Measurements from ENCODE around the gene RPS21. TPM values are rescaled to one million over a fixed set of nuclear protein-coding genes. Genes with fewer than 3 reads are reported as not detected.

Gene RPS21
- total RNA-seq, 1 donor from 2014 or later = 1,935 TPM

DNA sequence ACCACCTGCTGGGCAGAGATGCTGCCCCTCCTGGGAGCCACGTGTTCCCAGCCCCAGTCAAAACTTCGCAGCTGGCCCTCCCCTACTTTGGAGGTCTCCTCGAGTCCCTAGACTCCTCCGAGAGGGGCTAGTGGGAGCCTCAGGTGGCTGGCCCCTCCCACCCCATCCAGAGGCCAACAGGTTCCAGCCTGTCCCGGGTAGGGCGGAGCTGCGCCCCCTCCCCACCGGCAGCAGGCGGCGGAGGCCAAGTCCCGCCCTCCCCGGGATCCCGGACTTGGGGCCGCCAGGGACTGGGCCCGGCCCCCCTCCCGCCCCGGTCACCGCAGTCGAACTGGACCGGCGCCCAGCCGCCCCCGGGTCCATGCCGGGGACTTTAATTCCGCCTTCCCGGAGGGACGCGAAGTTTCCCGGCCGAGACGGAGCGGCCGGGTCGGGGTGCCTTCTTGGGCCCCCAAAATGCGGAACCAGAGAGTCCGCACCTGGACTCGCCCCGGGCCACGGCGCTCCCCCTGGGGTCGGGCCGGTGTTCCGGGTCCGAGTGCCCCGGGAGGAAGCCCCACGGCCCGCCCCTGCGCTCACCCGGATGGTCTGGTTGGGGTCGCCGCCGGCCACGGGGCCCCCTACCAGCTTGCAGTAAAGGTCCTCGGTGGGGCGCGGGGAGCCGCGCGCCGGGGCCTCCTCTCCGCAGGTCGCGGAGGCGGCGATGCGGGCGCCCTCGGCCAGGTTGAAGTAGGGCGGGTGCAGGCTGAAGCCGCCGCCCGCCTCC is 20.4 kb upstream of the RPS21 start:
- no peak for TF ChIP-seq POLR2AphosphoS5 (IDR thresholded peaks at IDR 0.05; ENCODE audit: insufficient read depth in 1 of 2, low read depth in 1 of 2)
- no peak for TF ChIP-seq POLR2A (IDR thresholded peaks at IDR 0.05)
- TF ChIP-seq, protein P1, sequence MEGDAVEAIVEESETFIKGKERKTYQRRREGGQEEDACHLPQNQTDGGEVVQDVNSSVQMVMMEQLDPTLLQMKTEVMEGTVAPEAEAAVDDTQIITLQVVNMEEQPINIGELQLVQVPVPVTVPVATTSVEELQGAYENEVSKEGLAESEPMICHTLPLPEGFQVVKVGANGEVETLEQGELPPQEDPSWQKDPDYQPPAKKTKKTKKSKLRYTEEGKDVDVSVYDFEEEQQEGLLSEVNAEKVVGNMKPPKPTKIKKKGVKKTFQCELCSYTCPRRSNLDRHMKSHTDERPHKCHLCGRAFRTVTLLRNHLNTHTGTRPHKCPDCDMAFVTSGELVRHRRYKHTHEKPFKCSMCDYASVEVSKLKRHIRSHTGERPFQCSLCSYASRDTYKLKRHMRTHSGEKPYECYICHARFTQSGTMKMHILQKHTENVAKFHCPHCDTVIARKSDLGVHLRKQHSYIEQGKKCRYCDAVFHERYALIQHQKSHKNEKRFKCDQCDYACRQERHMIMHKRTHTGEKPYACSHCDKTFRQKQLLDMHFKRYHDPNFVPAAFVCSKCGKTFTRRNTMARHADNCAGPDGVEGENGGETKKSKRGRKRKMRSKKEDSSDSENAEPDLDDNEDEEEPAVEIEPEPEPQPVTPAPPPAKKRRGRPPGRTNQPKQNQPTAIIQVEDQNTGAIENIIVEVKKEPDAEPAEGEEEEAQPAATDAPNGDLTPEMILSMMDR (IDR thresholded peaks at IDR 0.05) = no peak
- H3K9me3 ChIP-seq = no peaks in the 10 kb centered on the region
- H3K27me3 ChIP-seq = no peaks in the 10 kb centered on the region
- H3K27ac ChIP-seq = peak overlapping the region; percentile 82
- intact Hi-C loops (cut with DNase I) = no loop called here
- H3K4me1 ChIP-seq = peaks cover 88% of the 10 kb centered on the region
- no peak for DNase-seq (ENCODE audit: extremely low spot score in 2 of 2)
- peak overlapping the region; percentile 61 for H3K4me3 ChIP-seq
- no peaks in the 10 kb centered on the region for H3K36me3 ChIP-seq

DNA sequence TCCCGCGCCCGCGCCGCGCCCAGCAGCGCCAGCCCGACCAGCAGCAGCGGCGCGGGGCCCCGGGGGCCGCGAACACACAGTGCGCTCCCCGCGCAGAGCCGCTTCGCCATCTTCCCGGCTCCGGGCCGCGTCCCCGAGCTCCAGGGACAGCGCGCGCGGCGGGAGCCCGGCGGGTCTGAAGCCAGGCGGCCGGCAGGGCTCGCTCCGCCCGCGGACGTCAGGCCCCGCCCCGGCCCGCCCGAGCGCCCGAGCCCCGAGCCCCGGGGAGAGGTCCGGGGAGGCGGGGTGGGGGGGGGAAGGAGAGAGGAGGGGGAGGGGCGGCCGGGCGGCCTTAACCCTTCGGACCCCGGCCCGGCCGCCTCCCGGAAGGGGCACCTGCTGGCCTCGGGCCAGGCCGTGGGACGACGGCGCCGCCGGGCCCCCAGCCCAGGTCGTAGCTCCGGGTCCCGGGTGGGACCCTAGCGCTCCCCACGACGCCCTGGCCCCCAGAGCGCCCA is 19.7 kb upstream of the RPS21 start, which contains the start of gene LAMA5:
TSS of gene LAMA5 (minus strand) at position 177 of the 497 bp plus-strand sequence. CDS start at position 110, 67 bp downstream.
- TF ChIP-seq, protein P1 (IDR thresholded peaks at IDR 0.05) = no peak
- no peak for TF ChIP-seq POLR2AphosphoS5 (IDR thresholded peaks at IDR 0.05; ENCODE audit: insufficient read depth in 1 of 2, low read depth in 1 of 2)
- peak in 1 of 2 donors; percentile 32 for TF ChIP-seq POLR2A (IDR thresholded peaks at IDR 0.05)
- no peaks in the 10 kb centered on the region for H3K27me3 ChIP-seq

DNA sequence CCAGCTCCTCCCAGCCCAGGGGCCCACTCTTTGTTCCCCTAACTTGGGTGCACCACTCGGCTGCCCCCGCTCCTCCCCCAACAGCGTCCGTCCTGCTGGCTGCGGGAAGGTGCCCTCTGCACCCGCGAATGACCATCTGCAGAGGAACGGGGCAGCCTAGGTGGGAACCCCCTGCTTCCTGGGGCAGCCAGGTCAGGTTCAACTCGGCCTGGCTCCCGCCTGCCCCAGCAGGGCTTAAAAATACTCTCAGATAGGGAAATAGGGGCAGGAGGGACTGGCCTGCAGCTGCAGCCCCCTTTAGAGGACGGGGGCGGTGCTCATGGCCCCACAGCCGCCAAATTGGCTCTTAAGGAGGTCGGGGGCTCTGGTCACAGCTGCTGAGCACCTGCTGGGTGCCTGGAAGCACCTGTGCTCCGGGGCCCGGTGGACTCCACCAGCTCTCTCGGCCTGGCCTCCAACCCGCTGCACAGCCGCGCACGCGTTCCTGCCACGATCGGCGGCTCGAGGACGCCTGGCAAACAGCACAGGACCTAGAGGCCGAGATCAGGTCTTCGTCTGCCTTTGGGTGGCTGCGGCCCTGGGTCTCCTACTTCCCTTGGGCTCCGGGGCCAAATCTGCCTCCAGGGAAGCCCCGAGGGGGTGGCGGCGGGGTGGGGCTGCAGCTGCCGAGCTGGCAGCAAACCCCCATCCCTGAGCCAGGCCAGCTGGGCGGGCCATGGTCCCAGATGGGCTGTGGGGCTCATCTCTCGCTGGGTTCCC is 19.1 kb upstream of the RPS21 start:
- Histone ChIP-seq H3K27me3 (no peaks in the 10 kb centered on the region), H3K4me3 (peak overlapping the region; percentile 61), H3K36me3 (no peaks in the 10 kb centered on the region), H3K9me3 (no peaks in the 10 kb centered on the region), H3K4me1 (peaks cover 83% of the 10 kb centered on the region), H3K27ac (peak overlapping the region; percentile 82)
- TF ChIP-seq POLR2AphosphoS5 (IDR thresholded peaks at IDR 0.05; ENCODE audit: insufficient read depth in 1 of 2, low read depth in 1 of 2) (no peak), POLR2A (IDR thresholded peaks at IDR 0.05) (no peak)
- TF ChIP-seq, protein P1 (IDR thresholded peaks at IDR 0.05) = no peak
- intact Hi-C loops (cut with DNase I) = no loop called here
- no peak for DNase-seq (ENCODE audit: extremely low spot score in 2 of 2)

More for the DNA sequence above, 19.7 kb upstream of the RPS21 start, which contains the start of gene LAMA5:
- Histone ChIP-seq H3K36me3 (no peaks in the 10 kb centered on the region), H3K9me3 (no peaks in the 10 kb centered on the region), H3K4me1 (peaks cover 88% of the 10 kb centered on the region), H3K27ac (peak within 1 kb of the TSS; percentile 82), H3K4me3 (peak within 1 kb of the TSS; percentile 61)
- no peak for DNase-seq (ENCODE audit: extremely low spot score in 2 of 2)
- intact Hi-C loops (cut with DNase I) = no loop called here

DNA sequence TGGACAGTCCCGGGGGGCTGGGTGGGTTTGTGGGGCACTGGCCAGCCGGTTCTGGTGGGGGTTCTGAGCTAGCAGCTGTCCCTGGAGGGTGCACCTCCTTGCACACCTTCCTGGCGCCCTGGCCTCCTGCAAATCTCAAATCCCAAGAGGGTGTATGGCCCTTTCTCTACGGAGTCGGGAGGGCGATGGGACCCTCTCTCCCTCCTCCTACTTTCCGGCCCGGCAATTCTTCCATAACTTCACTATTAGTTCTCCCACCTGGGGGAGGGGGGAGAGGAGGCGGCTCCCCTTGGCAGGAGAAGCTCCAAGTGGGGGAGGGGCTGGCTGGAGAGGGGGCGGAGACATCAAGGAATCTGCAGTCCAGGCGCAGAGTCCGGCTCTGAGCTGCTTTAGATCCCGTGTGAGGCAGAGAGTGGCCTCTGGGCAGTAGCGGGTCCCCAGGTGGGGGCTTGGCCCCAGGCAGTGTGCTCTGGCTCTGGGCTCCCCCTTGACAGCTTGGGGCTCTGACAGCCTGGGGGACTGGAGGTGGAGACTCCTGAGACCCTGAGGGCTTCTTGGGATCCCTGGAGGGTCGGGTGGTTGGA is 18.4 kb upstream of the RPS21 start:
- TF ChIP-seq, protein P1 (IDR thresholded peaks at IDR 0.05) = no peak
- TF ChIP-seq POLR2AphosphoS5 (IDR thresholded peaks at IDR 0.05; ENCODE audit: insufficient read depth in 1 of 2, low read depth in 1 of 2) (no peak), POLR2A (IDR thresholded peaks at IDR 0.05) (no peak)
- H3K4me1 ChIP-seq = peaks cover 76% of the 10 kb centered on the region
- no peaks in the 10 kb centered on the region for H3K36me3 ChIP-seq
- H3K27ac ChIP-seq = peak overlapping the region; percentile 82
- H3K9me3 ChIP-seq = no peaks in the 10 kb centered on the region
- intact Hi-C loops (cut with DNase I) = no loop called here
- peak overlapping the region; percentile 61 for H3K4me3 ChIP-seq
- no peaks in the 10 kb centered on the region for H3K27me3 ChIP-seq
- no peak for DNase-seq (ENCODE audit: extremely low spot score in 2 of 2)

All from vagina (tissue), 2 donors.